Measurements from ENCODE around the gene SPTBN1.

GRCh38 chr2:54479424-54479823, 23.3 kb downstream of the SPTBN1 start:
- no peak for TF ChIP-seq CTCF (IDR thresholded peaks at IDR 0.05)
- TF ChIP-seq SMC3 (IDR thresholded peaks at IDR 0.05): no peak
- TF ChIP-seq POLR2A (IDR thresholded peaks at IDR 0.05; ENCODE audit: low read length): no peak
- TF ChIP-seq NR3C1 (IDR thresholded peaks at IDR 0.05): no peak
- TF ChIP-seq RNF2 (IDR thresholded peaks at IDR 0.05; ENCODE audit: borderline replicate concordance, low read depth): no peak
- TF ChIP-seq MAZ (IDR thresholded peaks at IDR 0.05; ENCODE audit: borderline replicate concordance, low read depth, low read length): no peak
- TF ChIP-seq GATA3 (IDR thresholded peaks at IDR 0.05; ENCODE audit: borderline replicate concordance): no peak
- no peak for TF ChIP-seq CEBPB (IDR thresholded peaks at IDR 0.05)
